ENCODE measurements around the gene BLTP3B. TPM values are rescaled to one million over a fixed set of nuclear protein-coding genes. Genes with fewer than 3 reads are reported as not detected.

The BLTP3B gene
- total and polyA plus RNA-seq, 8 donors: 2.0 to 10.8 (median 5.2) TPM

- H3K4me1 ChIP-seq: no peaks in the 10 kb centered on the region
- H3K4me3 ChIP-seq: no peak overlapping the region
- no peaks in the 10 kb centered on the region for H3K36me3 ChIP-seq
- no peak overlapping the region for H3K27ac ChIP-seq
- FAIRE-seq: no peak
- ATAC-seq: no peak
- DNase-seq: no peak
- 89 to 96% methylated on average over 4 of the region's 4 CpGs for WGBS, 2 donors
- no peaks in the 10 kb centered on the region for H3K9me3 ChIP-seq
- intact Hi-C loops (cut with DNase I): no loop called here
- TF ChIP-seq CTCF (IDR thresholded peaks at IDR 0.05): no peak
- no peaks in the 10 kb centered on the region for H3K27me3 ChIP-seq
These were observed 37.0 kb downstream of the BLTP3B start for GRCh38 chr12:100105661-100106060.

DNA sequence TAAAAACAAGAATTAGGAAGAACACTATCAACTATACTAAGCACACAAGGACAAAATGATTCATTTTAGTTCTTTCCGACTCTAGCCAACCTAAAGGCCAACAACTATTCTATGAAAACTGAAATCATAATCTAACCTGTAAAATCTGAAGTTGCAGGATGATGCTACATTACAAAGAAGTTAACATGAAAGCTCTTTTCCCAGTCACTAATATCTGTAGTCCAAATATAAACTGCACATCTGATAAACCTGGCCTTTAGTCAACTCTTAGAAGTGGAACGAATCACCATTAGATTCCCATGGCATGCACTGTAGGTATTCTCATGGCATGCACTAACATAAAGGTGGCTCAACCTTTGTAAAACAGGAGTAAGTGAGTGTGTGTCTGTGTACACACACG is 41.7 kb downstream of the BLTP3B start:
- Histone ChIP-seq H3K4me1 (no peaks in the 10 kb centered on the region), H3K36me3 (no peaks in the 10 kb centered on the region), H3K4me3 (no peak overlapping the region), H3K9me3 (no peaks in the 10 kb centered on the region), H3K27ac (no peak overlapping the region), H3K27me3 (no peaks in the 10 kb centered on the region)
- FAIRE-seq (no peak), DNase-seq (no peak), ATAC-seq (no peak)
- whole genome bisulfite sequencing, 2 donors: 66 to 69% methylated on average over 3 of the region's 3 CpGs
- no peak for TF ChIP-seq CTCF (IDR thresholded peaks at IDR 0.05)
- intact Hi-C loops (cut with DNase I): no loop called here

Small RNA genes lying within 50 kb of the gene (microRNA-seq; reads per million reads assigned to microRNA genes)
- 0 reads per million in 2 donors for gene MIR1827

Other genes starting within 250 kb of the BLTP3B start
- gene ANKS1B, start 157.9 kb downstream of the BLTP3B start, total RNA-seq: 1 to 10 TPM; 1.5 to 3.2 (median 2.0) TPM
- 1 to 10 TPM in 1 of 2 donors, under 1 TPM in 1; 0.49 to 2.1 TPM for gene ANKS1B, start 157.9 kb downstream of the BLTP3B start, polyA plus RNA-seq
- 10 to 100 TPM in 2 of 6 donors, 1 to 10 TPM in 4; 3.8 to 14.4 (median 7.0) TPM for gene ACTR6, start 57.9 kb upstream of the BLTP3B start, total RNA-seq
- 10 to 100 TPM in 1 of 2 donors, 1 to 10 TPM in 1; 5.0 to 10.4 TPM for gene ACTR6, start 57.9 kb upstream of the BLTP3B start, polyA plus RNA-seq
- 1 to 10 TPM in 4 of 6 donors, under 1 TPM in 2; 0.82 to 2.2 (median 1.5) TPM for gene DEPDC4, start 124.2 kb upstream of the BLTP3B start, total RNA-seq
- gene DEPDC4, start 124.2 kb upstream of the BLTP3B start, polyA plus RNA-seq: under 1 TPM; 0.42 to 0.56 TPM
- 10 to 100 TPM; 13.3 to 25.0 (median 16.6) TPM for gene SCYL2, start 124.3 kb upstream of the BLTP3B start, total RNA-seq
- gene SCYL2, start 124.3 kb upstream of the BLTP3B start, polyA plus RNA-seq: 10 to 100 TPM in 1 of 2 donors, 1 to 10 TPM in 1; 6.7 to 11.7 TPM
- under 1 TPM in 2 of 6 donors, not detected in 4; 0.16 to 0.18 TPM for gene SLC17A8, start 214.2 kb upstream of the BLTP3B start, total RNA-seq
- gene SLC17A8, start 214.2 kb upstream of the BLTP3B start, polyA plus RNA-seq: not detected

Measured in pancreas (tissue), 10 donors.